Keratinocyte (primary cell): Measurements from ENCODE around the gene TIPARP. TPM values are rescaled to one million over a fixed set of nuclear protein-coding genes. Genes with fewer than 3 reads are reported as not detected.

Experiments
- DNase-seq: peaks from one replicate; pipeline ENCODE4 v3.0.0-alpha.2; 2011; ENCODE audit warnings: low read depth, missing footprints, low spot score
- FAIRE-seq: peaks from 2 replicates; lab custom pipeline; 2011; peaks lifted over from hg19 to GRCh38; lab: Jason Lieb, UNC
- H2AFZ ChIP-seq: 2 replicates; pipeline ENCODE4 v1.6.0; 2012; ENCODE audit warnings: low read length, control low read depth, inconsistent platforms; ENCODE audit not compliant: control insufficient read depth
- H3K27ac ChIP-seq: 2 replicates; pipeline ENCODE4 v1.5.1; 2011; ENCODE audit warnings: low read length; ENCODE audit not compliant: control insufficient read depth, insufficient read depth
- H3K27me3 ChIP-seq: 3 replicates; pipeline ENCODE4 v1.6.0; 2011; ENCODE audit warnings: low read length; ENCODE audit not compliant: control insufficient read depth, insufficient read depth; ENCODE audit errors: extremely low read depth
- H3K36me3 ChIP-seq, 2 experiments: 2 replicates in 1 of 2; 3 replicates in 1 of 2; pipeline ENCODE4 v1.5.1; 2011; ENCODE audit warnings: low read length in 2 of 2, mild to moderate bottlenecking in 1 of 2; ENCODE audit not compliant: control insufficient read depth in 2 of 2, insufficient read depth in 2 of 2; ENCODE audit errors: extremely low read depth in 1 of 2
- H3K4me1 ChIP-seq: 3 replicates; pipeline ENCODE4 v1.5.1; 2011; ENCODE audit warnings: low read length; ENCODE audit not compliant: control insufficient read depth, insufficient read depth; ENCODE audit errors: extremely low read depth
- H3K4me2 ChIP-seq: 3 replicates; pipeline ENCODE4 v1.6.0; 2011; ENCODE audit warnings: low read depth, low read length; ENCODE audit not compliant: control insufficient read depth, insufficient read depth; ENCODE audit errors: extremely low read depth
- H3K4me3 ChIP-seq, 3 experiments: fragments of 200-600 bp in 1 of 3; sonication (generic) in 1 of 3; 2 replicates in 2 of 3; 3 replicates in 1 of 3; pipeline ENCODE4 v1.5.1; 2011 to 2016; ENCODE audit warnings: low read length in 3 of 3, mild to moderate bottlenecking in 3 of 3, control low read depth in 2 of 3, inconsistent platforms in 1 of 3, low read depth in 1 of 3, mixed read lengths in 1 of 3, mixed run types in 1 of 3, moderate library complexity in 1 of 3; ENCODE audit not compliant: control insufficient read depth in 2 of 3, insufficient read depth in 2 of 3; ENCODE audit errors: extremely low read depth in 1 of 3
- H3K79me2 ChIP-seq: 2 replicates; pipeline ENCODE4 v1.6.0; 2012; ENCODE audit warnings: low read length; ENCODE audit not compliant: control insufficient read depth, insufficient read depth
- H3K9ac ChIP-seq: 3 replicates; pipeline ENCODE4 v1.6.0; 2011; ENCODE audit warnings: low read length; ENCODE audit not compliant: control insufficient read depth, insufficient read depth; ENCODE audit errors: extremely low read depth
- H3K9me1 ChIP-seq: 3 replicates; pipeline ENCODE4 v1.6.0; 2011; ENCODE audit warnings: low read length; ENCODE audit not compliant: control insufficient read depth, insufficient read depth; ENCODE audit errors: extremely low read depth
- H3K9me3 ChIP-seq: 2 replicates; pipeline ENCODE4 v1.5.1; 2012; ENCODE audit warnings: low read depth, low read length; ENCODE audit not compliant: control insufficient read depth
- H4K20me1 ChIP-seq: 3 replicates; pipeline ENCODE4 v1.6.0; 2011; ENCODE audit warnings: low read length; ENCODE audit not compliant: control insufficient read depth, insufficient read depth; ENCODE audit errors: extremely low read depth
- CTCF ChIP-seq, 3 experiments: IDR thresholded peaks in 1 of 3; conservative IDR thresholded peaks in 1 of 3; optimal IDR thresholded peaks in 1 of 3; 2 replicates in 2 of 3; 3 replicates in 1 of 3; pipeline versions ENCODE3 to v1.5.1; 2011; ENCODE audit warnings: low read length in 3 of 3, mild to moderate bottlenecking in 3 of 3, moderate library complexity in 2 of 3, control low read depth in 1 of 3, inconsistent platforms in 1 of 3; ENCODE audit not compliant: insufficient read depth in 2 of 3; ENCODE audit errors: extremely low read depth in 1 of 3
- EZH2 ChIP-seq: IDR thresholded peaks from one replicate; pipeline ENCODE4 v1.6.1; 2012; ENCODE audit warnings: inconsistent platforms, mild to moderate bottlenecking, low read length, moderate library complexity
- dilution Hi-C: fragments of 300-500 bp; cut with MboI; formaldehyde crosslinking; loops from one replicate; pipeline ENCODE4 v1.7.0; 2020; ENCODE audit warnings: low sequenced_read_pairs; ENCODE audit not compliant: extremely low pct_ligation_motif_present
- polyA plus RNA-seq, 5 experiments: library from polyadenylated mRNA; depleted of rRNA in 3 of 5; stranded (reverse) in 3 of 5; stranded (forward) in 1 of 5; unstranded in 1 of 5; fragments of >200 nt; gene quantifications; 1 replicate in 1 of 5; 2 replicates in 3 of 5; 3 replicates in 1 of 5; pipeline versions ENCODE4 v1.2.1 to v1.2.3, GENCODE V29; 2011 to 2012; ENCODE audit warnings: missing spikeins in 2 of 5, low read depth in 1 of 5, low replicate concordance in 1 of 5

The TIPARP gene
- polyA plus RNA-seq, 1 donor (not counting 4 experiments of a cell fraction or from before 2014, with no cell fraction given), result 62.0 TPM

GRCh38 chr3:156685198-156685597 lies 10.8 kb downstream of the TIPARP start:
- Histone ChIP-seq H3K4me2 (peak overlapping the region; percentile 24), H3K4me3 (no peak overlapping the region), H3K9ac (peak overlapping the region; percentile 43), H2AFZ (no peak overlapping the region), H3K36me3 (peaks cover 9 to 35% of the 10 kb centered on the region in 2 experiments), H3K27ac (peak overlapping the region; percentile 71), H3K79me2 (peaks cover 100% of the 10 kb centered on the region), H3K27me3 (no peaks in the 10 kb centered on the region), H4K20me1 (peaks cover 19% of the 10 kb centered on the region), H3K4me1 (peaks cover 89% of the 10 kb centered on the region), H3K9me3 (no peaks in the 10 kb centered on the region), H3K9me1 (no peaks in the 10 kb centered on the region)
- dilution Hi-C loops, result no loop called here
- DNase-seq (no peak), FAIRE-seq (peak; percentile 71)
- TF ChIP-seq EZH2 (no peak), CTCF (optimal IDR thresholded peaks at IDR 0.05 in 1 of 3, IDR thresholded peaks at IDR 0.05 in 1 of 3, conservative IDR thresholded peaks at IDR 0.05 in 1 of 3; ENCODE audit: extremely low read depth in 1 of 3, insufficient read depth in 2 of 3, low read length in 3 of 3) (no peak)

- no peak overlapping the region for H2AFZ ChIP-seq
- peak overlapping the region; percentile 31 for H3K9ac ChIP-seq
- dilution Hi-C loops, result no loop called here
- peak overlapping the region; percentile 54 for H3K4me2 ChIP-seq
- peaks cover 100% of the 10 kb centered on the region for H3K79me2 ChIP-seq
- no peak for DNase-seq
- H3K27me3 ChIP-seq, result no peaks in the 10 kb centered on the region
- no peak for FAIRE-seq
- TF ChIP-seq CTCF (optimal IDR thresholded peaks at IDR 0.05 in 1 of 3, IDR thresholded peaks at IDR 0.05 in 1 of 3, conservative IDR thresholded peaks at IDR 0.05 in 1 of 3; ENCODE audit: extremely low read depth in 1 of 3, insufficient read depth in 2 of 3, low read length in 3 of 3), result no peak
- no peak for TF ChIP-seq EZH2
- H4K20me1 ChIP-seq, result peaks cover 20% of the 10 kb centered on the region
- H3K4me3 ChIP-seq, result no peak overlapping the region
- H3K27ac ChIP-seq, result peak overlapping the region; percentile 71
- peaks cover 89% of the 10 kb centered on the region for H3K4me1 ChIP-seq
- H3K9me1 ChIP-seq, result no peaks in the 10 kb centered on the region
- H3K36me3 ChIP-seq, result peaks cover 9 to 32% of the 10 kb centered on the region in 2 experiments
- no peaks in the 10 kb centered on the region for H3K9me3 ChIP-seq
Measured at GRCh38 chr3:156685752-156686151, 11.4 kb downstream of the TIPARP start.
